AG04449 (cell line): Measurements from ENCODE around the gene MYO7B.

Source experiments
- CTCF ChIA-PET: fragments of 350-600 bp; formaldehyde crosslinking; extraction: SDS; loops from one replicate; lab custom pipeline; 2021; ENCODE audit warnings: antibody characterized with exemption; lab: Yijun Ruan, JAX
- POLR2A ChIA-PET: fragments of 400-600, 350-600 bp; formaldehyde crosslinking; extraction: SDS; loops from one replicate; lab custom pipeline; 2020; ENCODE audit warnings: antibody characterized with exemption, inconsistent platforms; lab: Yijun Ruan, JAX
- DNase-seq: peaks from one replicate; pipeline ENCODE4 v3.0.0-alpha.2; 2010; ENCODE audit warnings: low read depth, low spot score
- H3K4me3 ChIP-seq: 2 replicates; pipeline ENCODE4 v1.5.1; 2011; ENCODE audit warnings: low read depth, mild to moderate bottlenecking, control low read depth, low read length
- CTCF ChIP-seq: IDR thresholded peaks from one replicate; pipeline ENCODE4 v1.5.1; 2011; ENCODE audit warnings: mild to moderate bottlenecking, moderate library complexity, low read length, control low read depth, inconsistent platforms; ENCODE audit not compliant: insufficient read depth; ENCODE audit errors: missing control alignments

The MYO7B gene

GRCh38 chr2:127628767-127629614 is 93.5 kb downstream of the MYO7B start:
- ChIA-PET POLR2A (no interaction called here), CTCF (interaction anchor here (1.3 to 1.7 kb wide), 4 partner anchors 9 to 38 kb away, joined by 3 to 6 read pairs (median 4); no protein-coding TSS in a partner anchor)
- no peak for TF ChIP-seq CTCF
- DNase-seq, result no peak
- H3K4me3 ChIP-seq, result no peak overlapping the region

GRCh38 chr2:127629637-127630036 is 94.2 kb downstream of the MYO7B start:
- POLR2A ChIA-PET, result no interaction called here
- CTCF ChIA-PET, result interaction anchor here (1.3 to 1.7 kb wide), 4 partner anchors 9 to 39 kb away, joined by 3 to 6 read pairs (median 4); no protein-coding TSS in a partner anchor
- DNase-seq, result no peak
- H3K4me3 ChIP-seq, result no peak overlapping the region
- no peak for TF ChIP-seq CTCF

- ChIA-PET POLR2A (interaction anchor here (0.5 kb wide), 1 partner anchor 165 kb away, joined by 3 read pairs; no protein-coding TSS in a partner anchor), CTCF (interaction anchor here (0.6 kb wide), 1 partner anchor 39 kb away, joined by 4 read pairs; no protein-coding TSS in a partner anchor)
- H3K4me3 ChIP-seq, result no peak overlapping the region
- DNase-seq, result no peak
- TF ChIP-seq CTCF, result no peak
Measured at GRCh38 chr2:127630096-127630863, 94.8 kb downstream of the MYO7B start.

GRCh38 chr2:127630864-127631540 is 95.5 kb downstream of the MYO7B start:
- no peak for DNase-seq
- ChIA-PET CTCF (interaction anchor here (0.6 to 1.8 kb wide), 3 partner anchors 19 to 40 kb away, joined by 4 to 6 read pairs (median 5); no protein-coding TSS in a partner anchor), POLR2A (interaction anchor here (0.5 kb wide), 1 partner anchor 165 kb away, joined by 3 read pairs; no protein-coding TSS in a partner anchor)
- no peak for TF ChIP-seq CTCF
- H3K4me3 ChIP-seq, result no peak overlapping the region

- ChIA-PET POLR2A (no interaction called here), CTCF (interaction anchor here (1.3 to 1.8 kb wide), 2 partner anchors 18 to 41 kb away, joined by 5 to 6 read pairs; no protein-coding TSS in a partner anchor)
- H3K4me3 ChIP-seq, result no peak overlapping the region
- no peak for TF ChIP-seq CTCF
- DNase-seq, result no peak
Measured at GRCh38 chr2:127631541-127631996, 96.1 kb downstream of the MYO7B start.
